HG02571 (cell line): ENCODE results near the gene OR2A42.
"Not testable (repeated sequence)": the region's sequence is repeated elsewhere in the genome, so short reads cannot be mapped to it uniquely, and the experiment has no call there.

Experiments
- ATAC-seq: cut with Tn5 transposase; IDR thresholded peaks from one replicate; pipeline ENCODE4 v1.9.1; 2021; ENCODE audit warnings: mild to moderate bottlenecking, moderate library complexity; ENCODE audit not compliant: unreplicated experiment

OR2A42 gene

DNA sequence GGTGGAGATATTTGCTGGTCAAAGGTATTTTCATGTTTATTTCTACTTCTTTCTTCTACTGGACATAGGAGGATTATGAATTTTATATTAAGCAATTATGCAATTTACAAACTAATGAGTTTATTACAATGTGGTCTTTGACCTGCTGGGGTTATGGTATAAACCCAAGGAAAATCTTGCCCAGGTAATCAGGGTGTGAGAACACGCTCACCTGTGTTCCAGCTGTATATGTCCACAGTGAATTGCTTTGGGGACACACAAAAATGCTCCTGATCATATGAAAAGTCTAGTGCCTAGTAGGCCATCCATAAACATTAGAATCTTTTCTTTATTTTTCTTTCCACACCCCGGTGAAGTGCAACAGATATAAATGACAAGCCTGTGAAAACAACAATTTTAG is at the start of gene OR2A42:
Gene OR2A42 (minus strand): TSS at position 241 of the 400 bp plus-strand sequence. CDS start 6,762 bp downstream, outside the sequence.
- not testable (repeated sequence) for ATAC-seq

DNA sequence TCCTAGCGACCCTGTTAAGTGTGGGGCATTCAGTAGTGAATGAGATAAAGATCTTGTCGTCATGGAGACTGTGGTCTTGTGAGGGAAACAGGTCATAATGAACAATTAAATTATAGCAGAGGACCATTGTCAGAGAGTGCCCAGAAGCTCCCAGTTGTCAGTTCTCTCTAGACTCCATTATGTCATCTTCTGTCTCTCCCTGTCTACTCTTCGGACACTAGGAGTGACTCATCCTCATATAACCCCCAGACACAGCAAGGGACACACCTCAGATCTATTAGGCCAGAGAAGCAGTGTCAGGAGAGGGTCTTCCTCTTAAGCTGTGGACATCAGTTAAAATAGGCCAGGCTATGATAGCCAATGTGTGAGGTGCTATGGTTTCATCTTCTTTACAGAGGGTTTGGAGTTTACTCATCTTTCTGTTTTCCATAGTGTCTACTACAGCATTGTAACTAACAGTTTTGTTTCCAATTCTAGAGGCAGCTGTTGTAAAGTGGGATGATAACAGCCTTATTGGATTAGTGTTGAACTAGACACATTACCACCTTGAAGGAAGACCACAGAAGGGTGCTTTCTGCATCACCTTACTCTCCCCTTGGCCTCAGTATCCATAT is 47.9 kb upstream of the OR2A42 start:
- ATAC-seq = not testable (repeated sequence)

- not testable (repeated sequence) for ATAC-seq
Measured at GRCh38 chr7:144283716-144284115, 44.3 kb upstream of the OR2A42 start.

DNA sequence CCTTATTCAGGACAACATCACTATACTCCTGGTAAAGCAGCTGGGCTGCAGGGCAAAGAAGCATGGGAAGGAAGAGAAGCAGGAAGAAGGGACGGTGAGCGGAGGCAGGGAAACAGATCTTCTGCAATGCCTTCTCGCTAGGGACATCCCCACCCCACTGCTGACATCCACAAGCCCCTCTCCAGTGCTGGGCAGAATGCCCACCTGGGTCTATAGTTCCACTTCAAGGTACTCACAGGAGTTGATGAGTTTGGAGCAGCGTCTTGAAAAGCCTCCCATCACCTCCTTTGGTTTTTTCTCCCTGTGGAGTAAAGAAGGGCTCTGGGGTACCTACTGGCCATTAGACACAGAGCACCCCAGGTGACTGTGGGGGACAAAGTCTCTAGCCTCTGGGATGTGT is 43.1 kb upstream of the OR2A42 start:
- not testable (repeated sequence) for ATAC-seq

DNA sequence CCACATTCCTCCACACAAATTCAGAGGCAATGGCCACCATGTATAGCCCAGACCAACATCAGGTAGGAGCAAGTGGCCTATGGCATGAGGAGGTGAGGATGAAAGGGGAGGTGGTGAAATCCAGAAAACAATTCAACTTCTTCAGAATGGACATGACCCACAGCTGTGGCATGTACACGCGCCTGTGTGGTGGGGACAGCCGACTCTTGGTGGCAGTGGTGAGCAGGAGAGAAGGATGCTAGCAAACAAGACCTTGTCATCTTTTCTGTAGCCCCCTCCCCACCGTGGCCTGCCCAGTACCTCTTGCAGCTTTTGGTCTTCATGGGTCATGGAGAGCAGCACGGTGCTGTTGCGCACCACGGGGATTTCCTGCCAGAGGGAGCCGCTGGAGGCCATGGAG is 42.6 kb upstream of the OR2A42 start:
- not testable (repeated sequence) for ATAC-seq

DNA sequence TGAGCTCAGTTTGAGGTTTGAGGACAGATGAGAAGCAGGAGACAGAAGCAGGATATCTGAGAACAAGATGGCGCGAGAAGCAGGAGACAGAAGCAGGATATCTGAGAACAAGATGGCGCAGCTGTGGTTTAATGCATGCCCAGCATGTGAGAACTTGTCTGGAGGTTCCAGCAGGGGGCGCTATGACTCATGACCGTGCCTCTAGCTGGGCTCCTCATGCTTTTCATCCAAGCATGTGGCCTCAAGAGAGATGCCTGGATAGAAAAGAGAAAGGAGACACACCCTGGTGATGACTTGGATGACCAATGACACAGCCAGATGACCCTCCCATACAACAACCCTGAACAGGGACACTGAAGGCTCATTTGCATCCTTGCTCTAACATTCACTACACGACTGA is 40.6 kb upstream of the OR2A42 start:
- ATAC-seq = not testable (repeated sequence)

DNA sequence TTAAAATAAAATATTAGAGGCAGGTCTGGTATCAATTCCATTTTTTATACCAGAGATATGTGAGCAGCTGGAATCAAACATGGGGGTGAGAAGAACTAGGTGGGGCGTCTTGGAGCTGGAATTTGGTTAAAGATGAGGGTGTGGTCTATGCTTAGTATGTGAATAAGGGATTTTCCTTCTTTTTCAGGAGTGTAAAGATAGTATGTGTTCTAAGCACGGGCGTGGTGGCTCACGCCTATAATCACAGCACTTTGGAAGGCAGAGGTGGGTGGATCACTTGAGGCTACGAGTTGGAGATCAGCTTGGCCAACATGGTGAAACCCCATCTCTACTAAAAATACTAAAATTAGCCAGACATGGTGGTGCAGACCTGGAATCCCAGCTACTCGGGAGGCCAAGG is 35.9 kb upstream of the OR2A42 start:
- not testable (repeated sequence) for ATAC-seq

GRCh38 chr7:144269188-144269587 is 29.8 kb upstream of the OR2A42 start, which contains the start of gene CTAGE8:
Gene CTAGE8 (minus strand): TSS chr7:144269288. CDS start chr7:144269250, 38 bp downstream.
- not testable (repeated sequence) for ATAC-seq

DNA sequence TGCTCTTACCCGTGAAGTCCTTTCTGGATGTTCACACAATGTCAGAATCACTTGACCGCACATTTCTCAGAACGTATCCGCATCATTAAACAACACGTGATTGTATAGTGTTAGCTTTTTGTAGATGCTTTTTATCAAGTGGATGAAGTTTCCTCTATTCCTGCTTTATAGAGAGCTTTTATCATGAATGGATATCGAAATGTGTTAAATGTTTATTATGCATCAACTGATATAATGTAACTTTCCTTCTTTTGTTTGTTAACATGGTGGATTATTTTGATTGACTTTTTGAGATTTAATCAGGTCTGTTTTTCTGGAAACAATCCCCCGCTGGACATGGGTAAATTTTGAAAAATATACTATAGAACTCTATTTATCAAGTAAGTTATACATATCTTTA is 25.3 kb upstream of the OR2A42 start, which contains the start of gene OR2A7:
Gene OR2A7 (minus strand): TSS at position 101 of the 400 bp plus-strand sequence. CDS start 5,164 bp downstream, outside the sequence.
- ATAC-seq = not testable (repeated sequence)

DNA sequence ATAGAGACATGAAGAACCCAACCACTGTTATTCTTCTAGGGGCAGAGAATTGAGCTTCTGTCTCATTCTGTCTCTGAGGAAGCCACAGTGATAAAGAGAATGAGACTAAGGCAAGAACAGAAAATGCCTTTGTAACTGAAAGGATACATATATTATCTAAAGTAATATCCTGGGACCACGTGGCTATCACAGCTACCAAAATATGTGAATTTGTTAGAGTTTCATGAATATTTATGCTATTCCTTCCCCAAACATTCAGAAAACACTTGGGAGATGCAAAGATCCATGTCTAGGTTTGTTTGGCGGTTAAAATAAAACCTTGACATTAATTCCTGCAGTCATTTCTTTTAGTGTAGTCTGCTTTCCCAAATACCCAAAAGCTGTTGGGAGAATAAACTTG is 22.7 kb upstream of the OR2A42 start:
- not testable (repeated sequence) for ATAC-seq

DNA sequence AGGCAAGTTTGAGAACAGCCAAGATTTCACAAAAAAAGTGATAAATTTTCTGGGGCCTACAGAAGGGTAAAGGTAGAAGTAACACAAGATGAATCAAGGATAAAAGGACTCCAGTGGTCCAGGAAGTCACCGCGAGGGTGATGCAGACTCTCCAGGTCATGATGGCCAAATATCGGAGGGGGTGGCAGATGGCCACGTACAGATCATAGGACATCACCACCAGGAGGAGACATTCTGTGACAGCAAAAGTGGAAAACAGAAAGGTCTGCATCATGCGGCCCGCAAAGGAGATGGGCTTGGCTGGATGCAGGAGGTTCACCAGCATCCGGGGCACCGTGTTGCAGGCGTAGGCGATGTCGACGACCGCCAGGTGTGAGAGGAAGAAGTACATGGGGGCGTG is 19.7 kb upstream of the OR2A42 start:
- not testable (repeated sequence) for ATAC-seq

DNA sequence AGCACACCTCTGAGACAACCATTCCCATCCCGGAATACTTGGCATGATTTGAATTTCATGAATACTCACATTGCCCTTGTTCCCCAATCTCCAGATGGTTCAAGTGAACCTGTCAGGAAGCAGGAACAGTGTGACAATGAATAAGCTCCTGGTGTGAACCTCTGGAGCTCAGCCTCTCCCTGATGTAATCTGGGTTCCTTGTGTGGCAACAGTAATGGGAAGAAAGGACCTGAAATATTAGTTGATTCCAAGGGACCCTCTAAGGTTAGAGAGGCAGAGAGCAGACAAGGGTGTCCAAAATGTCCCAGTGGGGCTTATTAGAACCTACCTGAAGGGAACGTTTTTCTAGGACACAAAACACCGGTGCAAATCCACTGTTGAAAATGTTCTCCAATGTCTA is 16.7 kb upstream of the OR2A42 start:
- no peak for ATAC-seq

DNA sequence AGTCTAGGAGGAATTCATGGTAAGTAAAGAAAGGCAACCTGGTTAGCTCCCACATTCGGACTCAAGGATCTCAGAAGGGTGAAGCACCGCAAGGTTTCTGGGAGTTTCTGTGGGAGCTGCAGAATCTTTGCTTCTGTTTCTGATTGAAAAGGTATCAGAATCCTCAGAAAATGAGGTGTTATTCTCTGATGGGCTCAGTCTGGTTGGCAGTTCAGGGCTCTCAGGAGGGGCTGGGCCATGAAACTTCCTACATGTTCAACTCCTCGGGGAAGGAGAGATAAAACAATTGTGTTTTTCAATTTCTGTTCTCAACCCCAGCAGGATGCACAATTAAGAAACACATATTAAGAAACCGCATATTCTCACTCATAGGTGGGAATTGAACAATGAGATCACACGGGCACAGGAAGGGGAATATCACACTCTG is 16.1 kb upstream of the OR2A42 start:
- no peak for ATAC-seq

DNA sequence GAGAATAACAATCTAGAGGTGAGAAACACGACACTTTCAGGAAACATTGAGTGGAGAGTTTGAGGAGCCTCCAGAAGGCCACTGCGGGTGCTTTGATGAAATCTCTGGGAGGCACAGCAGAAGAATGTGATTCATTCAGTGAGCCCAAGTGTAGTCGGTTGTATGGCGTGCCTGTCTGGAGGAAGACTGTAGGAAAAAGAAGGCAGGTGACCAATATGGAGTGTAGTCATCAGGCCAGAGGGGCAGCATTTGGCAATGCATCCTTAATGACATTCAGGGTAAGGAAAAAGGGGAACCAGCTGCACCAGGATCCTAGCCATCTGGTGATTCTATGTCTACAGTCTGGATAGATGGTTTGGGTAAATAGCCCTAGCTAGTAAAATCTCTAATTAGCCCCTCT is 12.9 kb upstream of the OR2A42 start:
- ATAC-seq = not testable (repeated sequence)

- ATAC-seq = not testable (repeated sequence)
Measured at GRCh38 chr7:144247674-144248330, 8.4 kb upstream of the OR2A42 start.

- ATAC-seq = not testable (repeated sequence)
Measured at GRCh38 chr7:144246967-144247366, 7.6 kb upstream of the OR2A42 start.

- ATAC-seq = not testable (repeated sequence)
Measured at GRCh38 chr7:144245372-144245771, 6.0 kb upstream of the OR2A42 start.

DNA sequence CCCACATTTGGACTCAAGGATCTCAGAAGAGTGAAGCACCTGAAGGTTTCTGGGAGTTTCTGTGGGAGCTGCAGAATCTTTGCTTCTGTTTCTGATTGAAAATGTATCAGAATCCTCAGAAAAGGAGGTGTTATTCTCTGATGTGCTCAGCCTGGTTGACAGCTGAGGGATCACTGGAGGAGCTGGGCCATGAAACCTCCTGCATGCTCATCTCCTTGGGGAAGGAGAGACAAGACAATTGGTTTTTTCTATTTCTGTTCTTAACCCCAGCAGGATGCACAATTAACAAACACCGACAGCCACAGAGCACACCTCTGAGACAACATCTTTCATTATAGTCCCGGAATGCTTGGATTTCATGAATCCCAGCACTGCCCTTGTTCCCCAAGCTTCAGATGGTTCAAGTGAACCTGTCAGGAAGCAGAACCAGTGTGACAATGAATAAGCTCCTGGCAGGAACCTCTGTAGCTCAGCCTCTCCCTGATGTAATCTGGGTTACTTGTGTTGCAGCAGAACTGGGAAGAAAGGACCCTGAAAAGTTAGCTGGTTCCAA is 799 bp downstream of the OR2A42 start:
- ATAC-seq = not testable (repeated sequence)

DNA sequence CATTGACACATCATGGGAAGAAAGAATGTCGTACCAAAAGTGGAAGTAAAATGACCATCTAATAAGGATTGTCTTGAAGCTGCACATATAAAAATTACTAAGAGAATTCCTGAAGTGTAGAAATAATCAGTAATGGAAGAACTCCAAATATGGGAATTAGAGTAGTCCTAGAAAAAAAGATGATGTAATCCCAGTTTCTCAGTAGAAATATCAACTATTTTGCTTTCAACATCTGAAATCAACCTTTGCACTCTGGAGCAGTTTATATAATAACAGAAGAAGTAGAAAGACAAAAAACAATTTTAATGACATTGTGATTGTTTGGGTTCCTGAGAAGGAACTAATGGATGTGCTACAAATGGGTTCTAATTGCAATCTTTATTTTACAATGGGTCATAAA is 6.4 kb downstream of the OR2A42 start:
- ATAC-seq = not testable (repeated sequence)

DNA sequence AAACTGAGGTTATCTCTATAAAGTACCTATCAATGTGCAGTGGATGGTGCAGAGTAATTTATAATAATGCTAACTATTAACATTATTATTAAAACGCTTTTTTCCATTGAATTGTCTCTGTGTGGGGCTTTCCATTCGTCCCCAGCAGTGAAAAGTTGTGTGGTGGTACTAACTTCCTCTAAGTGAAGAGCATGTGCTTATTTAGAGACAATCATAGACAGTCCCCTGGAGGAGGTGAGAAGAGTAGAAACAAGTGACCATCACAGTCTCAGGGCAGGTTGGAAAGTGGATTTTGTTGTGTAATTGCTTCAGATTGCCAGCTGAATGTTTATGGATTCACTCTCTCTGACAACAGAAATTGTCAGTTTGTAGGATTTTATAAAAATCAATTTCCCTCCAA is 8.4 kb downstream of the OR2A42 start:
- ATAC-seq = not testable (repeated sequence)

DNA sequence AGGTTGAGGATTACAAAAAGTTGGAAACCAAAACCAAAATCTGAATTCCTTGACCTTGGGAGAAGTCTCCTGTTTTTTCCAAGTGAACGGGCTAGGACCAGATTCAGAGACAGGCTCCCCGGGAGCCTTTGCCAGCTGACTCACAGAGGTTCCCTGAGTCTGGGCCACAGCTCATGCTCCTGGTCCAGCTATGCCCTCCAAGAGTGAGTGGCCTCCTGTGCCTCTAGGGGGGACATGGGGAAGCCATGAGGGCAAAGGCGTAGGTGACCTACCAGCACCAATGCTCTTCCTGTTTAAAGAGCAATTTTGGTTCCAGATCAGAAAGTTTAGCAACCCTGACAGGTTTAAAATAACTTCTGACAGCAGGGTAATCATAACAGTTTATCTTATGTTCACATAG is 10.6 kb downstream of the OR2A42 start:
- not testable (repeated sequence) for ATAC-seq

GRCh38 chr7:144226866-144227265 is 12.5 kb downstream of the OR2A42 start:
- ATAC-seq = not testable (repeated sequence)
